Stimulated activated CD4-positive, alpha-beta T cell treated with anti-CD3 and anti-CD28 coated beads, Interleukin-12 subunit alpha, Interleukin-12 subunit beta, amount 100 ng/mL, for 24 hours (primary cell): ENCODE data around the gene SMOC1.

ENCODE experiments used
- DNase-seq, 2 experiments: peaks; one replicate each; pipeline ENCODE4 v3.0.0-alpha.2; 2020; ENCODE audit warnings: low read depth in 2 of 2

The SMOC1 gene

GRCh38 chr14:69980457-69981425 is 101.5 kb downstream of the SMOC1 start:
- DNase-seq = no peak

- no peak for DNase-seq
Measured at GRCh38 chr14:69982220-69982839, 103.1 kb downstream of the SMOC1 start.

- no peak for DNase-seq
Measured at GRCh38 chr14:69982886-69983285, 103.7 kb downstream of the SMOC1 start.

DNA sequence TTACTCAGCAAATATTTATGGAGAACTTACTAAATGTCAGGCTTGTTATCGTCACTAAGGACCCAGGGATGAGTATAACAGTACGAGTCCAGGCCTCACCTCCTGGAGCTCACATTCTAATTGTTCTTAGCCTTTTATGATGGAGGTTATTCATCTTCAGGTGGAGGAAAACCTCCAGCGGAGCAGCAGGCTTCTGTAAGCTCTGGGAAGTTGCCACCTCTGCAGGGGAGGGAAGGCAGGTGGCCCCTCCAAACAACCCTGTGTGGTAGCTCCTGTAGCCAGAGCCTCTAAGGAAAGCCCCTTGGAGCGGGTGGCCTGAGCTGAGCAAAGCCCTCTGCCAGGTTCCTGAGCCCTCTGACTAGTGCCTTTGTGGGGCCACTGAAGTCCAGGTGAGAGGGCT is 104.1 kb downstream of the SMOC1 start:
- no peak for DNase-seq

DNA sequence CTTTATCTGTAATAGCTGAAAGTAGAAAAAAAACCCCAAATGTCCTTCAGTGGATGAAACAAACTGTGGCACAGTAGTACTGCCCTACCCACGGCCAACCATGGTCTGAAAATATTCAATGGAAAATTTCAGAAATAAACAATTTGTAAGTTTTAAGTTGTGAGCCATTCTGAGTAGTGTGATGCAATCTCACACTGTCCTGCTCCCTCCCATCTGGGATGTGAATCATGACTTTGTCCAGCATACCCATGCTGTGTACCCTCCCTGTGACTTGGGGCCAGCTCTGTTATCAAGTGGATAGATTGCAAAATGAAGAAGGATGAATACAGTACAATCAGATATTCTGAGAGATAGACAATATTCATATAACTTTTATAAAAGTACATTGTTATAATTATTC is 106.2 kb downstream of the SMOC1 start:
- no peak for DNase-seq

DNA sequence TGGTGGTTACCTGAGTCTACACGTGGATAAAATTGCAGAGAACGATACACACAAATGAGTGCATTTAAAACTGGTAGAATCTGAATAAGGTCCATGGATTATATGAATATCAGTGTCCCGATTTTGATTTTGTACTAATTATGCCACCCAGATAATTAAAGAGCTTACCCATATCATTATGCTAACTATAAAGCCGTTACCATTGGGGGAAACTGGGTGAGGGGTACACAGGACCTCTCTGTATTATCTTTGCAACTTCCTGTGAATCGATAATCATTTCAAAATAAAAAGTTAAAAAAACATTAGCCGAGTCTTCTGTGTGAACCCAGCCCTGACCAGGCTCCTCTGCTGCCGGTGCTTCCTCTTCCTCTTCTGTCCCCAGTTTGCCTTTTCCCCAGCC is 107.1 kb downstream of the SMOC1 start:
- DNase-seq = no peak

GRCh38 chr14:69987406-69988121 is 108.3 kb downstream of the SMOC1 start:
- DNase-seq = no peak

GRCh38 chr14:69988979-69989378 is 109.8 kb downstream of the SMOC1 start:
- DNase-seq = no peak

GRCh38 chr14:69989622-69990021 is 110.4 kb downstream of the SMOC1 start:
- DNase-seq = no peak

DNA sequence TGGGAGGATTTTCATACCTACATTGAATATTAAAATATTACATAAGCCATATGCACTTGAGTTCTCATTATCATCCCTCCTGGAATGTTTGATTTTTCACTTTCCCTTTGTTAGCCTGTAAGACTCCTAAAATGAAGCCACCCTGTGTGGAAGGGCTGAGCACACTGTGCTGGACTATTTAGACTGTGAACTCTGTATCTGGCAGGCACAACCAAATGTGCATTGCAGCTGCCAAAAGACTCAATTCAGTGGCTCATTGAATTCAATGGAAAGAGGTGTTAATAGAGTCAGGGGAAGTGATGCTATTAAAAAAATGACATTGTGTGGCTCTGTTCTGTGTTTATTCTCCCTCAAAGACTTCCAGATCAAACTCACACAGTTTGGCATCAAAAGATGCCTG is 111.1 kb downstream of the SMOC1 start:
- no peak for DNase-seq

GRCh38 chr14:69991422-69991821 is 112.2 kb downstream of the SMOC1 start:
- no peak for DNase-seq

DNA sequence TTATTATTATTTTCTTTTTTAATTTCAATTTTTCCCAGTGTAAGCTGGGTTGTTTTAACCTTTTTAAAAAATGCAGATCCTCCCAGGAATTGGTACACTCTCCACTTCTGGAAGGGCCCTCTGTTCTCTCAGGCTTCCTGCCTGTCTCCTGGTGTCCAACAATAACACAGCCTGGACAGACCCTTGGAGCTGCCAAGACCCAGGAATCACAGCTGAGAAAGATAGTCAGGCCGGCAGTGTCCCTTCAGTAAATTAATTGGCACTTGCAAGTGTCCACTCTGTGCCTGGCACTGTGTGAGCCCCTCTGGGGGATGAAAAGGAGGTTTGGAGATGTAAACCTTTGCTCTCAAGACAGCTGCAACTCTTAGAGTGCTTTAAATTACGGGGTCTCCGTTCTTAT is 113.3 kb downstream of the SMOC1 start:
- DNase-seq = no peak

- DNase-seq = no peak
Measured at GRCh38 chr14:69993326-69993725, 114.1 kb downstream of the SMOC1 start.

DNA sequence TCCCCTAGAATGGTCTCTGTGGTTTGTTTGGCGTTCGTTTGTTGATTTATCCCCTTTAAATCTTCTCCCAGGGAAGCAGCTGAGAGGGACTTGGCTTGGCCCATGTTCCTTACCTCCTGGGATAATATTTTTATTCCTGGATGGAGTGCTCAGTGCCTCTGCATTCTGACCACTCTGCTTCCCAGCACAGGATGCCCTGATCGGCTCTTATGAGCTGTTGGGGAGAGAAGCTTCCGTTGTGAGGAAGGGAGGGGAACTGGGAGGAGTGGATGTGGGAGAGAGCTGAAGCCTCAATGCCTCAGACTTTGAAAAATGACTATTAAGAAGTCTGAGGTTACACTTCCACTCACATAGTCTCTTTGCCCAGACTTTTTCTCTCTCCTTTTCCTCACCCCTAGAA is 114.8 kb downstream of the SMOC1 start:
- no peak for DNase-seq

GRCh38 chr14:69996216-69996615 is 117.0 kb downstream of the SMOC1 start:
- DNase-seq = no peak

DNA sequence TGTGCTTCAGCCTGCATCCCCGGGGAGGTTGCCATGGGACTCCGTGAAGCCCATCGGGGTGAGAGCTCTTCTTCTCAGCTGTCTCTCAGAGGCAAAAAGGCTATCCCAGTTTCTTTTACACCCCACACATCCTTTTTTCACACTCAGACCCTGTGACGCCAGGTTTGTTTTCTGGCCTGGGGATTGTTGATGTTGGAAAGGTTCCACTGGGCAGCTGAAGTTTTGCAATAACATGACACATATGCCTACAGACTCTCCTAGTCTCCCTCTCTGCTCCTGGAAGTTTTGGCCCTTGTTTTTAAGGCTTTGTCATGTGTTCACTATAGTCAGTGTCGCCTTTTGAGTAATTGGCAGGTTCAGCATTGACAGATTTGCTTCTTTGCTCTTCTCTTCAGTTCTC is 118.6 kb downstream of the SMOC1 start:
- no peak for DNase-seq

DNA sequence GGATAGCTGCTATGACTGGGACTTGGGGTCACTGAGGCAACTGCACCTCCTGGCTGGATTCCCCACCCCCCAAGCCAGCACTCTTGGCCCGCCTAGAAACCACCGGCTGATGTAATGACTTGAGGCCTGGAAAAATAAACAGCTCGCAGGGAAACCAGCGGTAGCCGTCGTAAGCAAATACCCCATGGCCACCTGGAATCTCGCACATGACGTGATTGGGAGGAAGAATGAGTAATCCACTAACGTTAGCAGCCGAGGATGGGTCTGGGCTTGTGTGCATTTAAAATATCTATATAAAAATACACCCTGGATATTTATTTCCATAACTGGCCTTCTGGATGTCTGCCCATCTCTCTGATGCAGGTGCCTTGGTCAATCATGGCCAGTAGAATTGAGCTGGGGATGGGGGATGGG is 120.1 kb downstream of the SMOC1 start:
- DNase-seq = no peak

DNA sequence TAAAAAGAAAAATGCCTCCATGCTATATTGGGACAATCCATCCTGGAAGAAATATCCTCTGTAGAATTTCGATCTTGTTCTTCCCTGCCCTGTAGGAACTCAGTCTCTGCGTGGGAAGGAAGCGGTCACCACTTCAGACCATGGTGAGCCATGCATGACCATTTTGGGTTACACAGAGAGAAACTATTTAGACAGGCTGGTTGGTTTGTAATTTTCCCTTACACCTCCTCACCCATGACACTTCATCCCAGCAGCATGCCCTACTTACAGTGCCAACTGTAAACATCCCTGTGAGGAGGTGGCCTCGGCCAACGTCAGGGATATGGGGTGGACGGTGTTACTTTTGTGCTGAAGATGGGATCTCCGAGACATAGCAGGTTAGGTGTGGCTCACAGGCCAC is 121.4 kb downstream of the SMOC1 start:
- no peak for DNase-seq

DNA sequence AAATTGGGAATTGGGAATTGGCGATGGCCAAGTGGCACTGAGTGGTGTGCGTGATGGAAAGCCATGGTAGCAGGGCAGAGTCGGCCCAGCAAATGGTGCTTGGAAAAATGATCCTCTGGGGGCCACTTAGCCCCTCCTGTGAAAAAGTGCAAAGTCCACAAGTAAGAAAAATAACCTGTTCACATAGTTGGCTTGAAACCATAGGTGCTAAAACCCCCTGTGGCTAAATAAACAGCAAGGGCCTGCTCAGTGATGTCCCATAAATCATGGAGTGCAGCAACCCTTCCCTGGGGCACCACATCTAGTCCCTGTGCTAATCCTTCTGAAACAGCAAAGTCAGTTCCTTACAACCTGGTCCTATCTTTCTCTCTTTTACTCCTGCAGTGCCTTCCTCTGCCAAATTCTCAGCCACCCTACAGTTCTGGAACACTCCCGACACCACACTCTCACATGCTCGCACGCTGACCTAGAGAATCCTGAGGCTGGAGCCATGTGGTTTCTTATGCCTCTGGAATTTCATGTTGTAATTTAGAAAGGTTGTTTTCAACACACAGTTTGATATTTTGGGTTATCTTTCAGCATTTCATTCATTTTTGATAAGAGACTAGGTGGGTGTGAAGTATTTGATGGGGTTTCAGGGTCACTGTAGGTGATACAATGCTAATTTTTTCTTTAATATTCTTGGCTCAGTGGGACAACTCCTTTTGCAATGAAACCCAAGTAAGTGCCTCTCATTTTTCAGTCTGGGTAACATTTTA is 123.6 kb downstream of the SMOC1 start:
- no peak for DNase-seq

DNA sequence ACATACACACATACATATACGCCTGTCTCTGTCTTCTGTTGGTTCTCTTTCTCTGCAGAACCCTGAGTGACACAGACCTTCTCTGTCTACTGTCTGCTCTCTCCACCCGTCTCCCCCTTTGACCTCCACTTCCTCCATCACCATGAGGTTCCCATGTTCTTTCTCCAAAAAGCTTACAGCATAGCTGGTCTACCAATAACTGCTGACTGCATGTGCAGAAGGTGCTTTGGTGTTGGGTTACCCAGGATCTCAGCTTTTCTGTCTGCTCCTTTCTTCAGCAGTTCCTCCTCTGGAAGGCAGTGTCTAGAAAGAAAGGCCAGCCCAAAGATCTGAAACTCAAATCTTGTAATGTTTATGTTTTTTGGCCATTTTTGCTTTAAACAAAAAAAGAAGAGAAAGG is 125.6 kb downstream of the SMOC1 start:
- DNase-seq = no peak

- DNase-seq = no peak
Measured at GRCh38 chr14:70005281-70005805, 126.1 kb downstream of the SMOC1 start.

GRCh38 chr14:70006699-70007098 is 127.5 kb downstream of the SMOC1 start:
- DNase-seq = no peak
